Endothelial cell of umbilical vein (primary cell): ENCODE data around the gene XYLT1. TPM values are rescaled to one million over a fixed set of nuclear protein-coding genes. Genes with fewer than 3 reads are reported as not detected.

Experiments used
- BruUV-seq: library from RNA; stranded (reverse); fragments of 400-500 nt; replicated peaks from 2 replicates; lab custom pipeline; 2021; lab: Mats Ljungman, UMichigan
- CTCF ChIA-PET: fragments of 300-600, 350-600 bp; sonication (Branson Sonifier 250); formaldehyde crosslinking; loops from one replicate; lab custom pipeline; 2021; ENCODE audit warnings: antibody characterized with exemption, inconsistent platforms; lab: Charles Lee
- POLR2A ChIA-PET: fragments of 300-600, 350-600 bp; sonication (Branson Sonifier 250); formaldehyde crosslinking; loops from one replicate; lab custom pipeline; 2021; ENCODE audit warnings: antibody characterized with exemption, inconsistent platforms; lab: Charles Lee
- DNase-seq: peaks from one replicate; pipeline ENCODE4 v3.0.0-alpha.2; 2011; ENCODE audit warnings: low read depth, low spot score
- FAIRE-seq: peaks from 2 replicates; lab custom pipeline; 2011; peaks lifted over from hg19 to GRCh38; lab: Jason Lieb, UNC
- H2AFZ ChIP-seq: 2 replicates; pipeline ENCODE4 v1.6.0; 2012; ENCODE audit warnings: low read depth, low read length, control low read depth, inconsistent platforms
- H3K27ac ChIP-seq: 2 replicates; pipeline ENCODE4 v1.5.1; 2011; ENCODE audit warnings: low read depth, mild to moderate bottlenecking, control low read depth, low read length, moderate library complexity; ENCODE audit not compliant: insufficient read depth
- H3K27me3 ChIP-seq, 2 experiments: 2 replicates each; pipeline versions ENCODE4 v1.6.0 to v1.6.1; 2011; ENCODE audit warnings: low read length in 2 of 2, mixed read lengths in 1 of 2; ENCODE audit not compliant: control insufficient read depth in 2 of 2, insufficient read depth in 2 of 2
- H3K36me3 ChIP-seq, 2 experiments: 2 replicates in 1 of 2; 3 replicates in 1 of 2; pipeline ENCODE4 v1.5.1; 2011; ENCODE audit warnings: low read length in 2 of 2, mild to moderate bottlenecking in 1 of 2, moderate library complexity in 1 of 2; ENCODE audit not compliant: control insufficient read depth in 2 of 2, insufficient read depth in 2 of 2; ENCODE audit errors: extremely low read depth in 1 of 2
- H3K4me1 ChIP-seq: 3 replicates; pipeline ENCODE4 v1.5.1; 2011; ENCODE audit warnings: mild to moderate bottlenecking, low read length; ENCODE audit not compliant: control insufficient read depth, insufficient read depth; ENCODE audit errors: extremely low read depth
- H3K4me2 ChIP-seq: 2 replicates; pipeline ENCODE4 v1.6.1; 2011; ENCODE audit warnings: low read length, control low read depth, mixed read lengths; ENCODE audit not compliant: insufficient read depth
- H3K4me3 ChIP-seq, 3 experiments: fragments of 200-600 bp in 1 of 3; sonication (generic), shearing (Covaris generic) in 1 of 3; replicated peaks in 1 of 3; 2 replicates each; pipeline ENCODE4 v1.5.1; 2011 to 2016; ENCODE audit warnings: control low read depth in 3 of 3, low read length in 3 of 3, mild to moderate bottlenecking in 2 of 3, inconsistent platforms in 1 of 3, low read depth in 1 of 3, moderate library complexity in 1 of 3; ENCODE audit not compliant: insufficient read depth in 1 of 3
- H3K79me2 ChIP-seq: 2 replicates; pipeline ENCODE4 v1.6.0; 2012; ENCODE audit warnings: low read length, inconsistent platforms; ENCODE audit not compliant: control insufficient read depth, insufficient read depth
- H3K9ac ChIP-seq: replicated peaks from 2 replicates; pipeline ENCODE3; 2011; ENCODE audit warnings: low read length, control low read depth; ENCODE audit not compliant: insufficient read depth; ENCODE audit errors: extremely low read depth
- H3K9me1 ChIP-seq: replicated peaks from 3 replicates; pipeline ENCODE4 v1.6.0; 2011; ENCODE audit warnings: mild to moderate bottlenecking, low read length; ENCODE audit not compliant: control insufficient read depth, insufficient read depth; ENCODE audit errors: extremely low read depth
- H3K9me3 ChIP-seq: replicated peaks from 2 replicates; pipeline ENCODE4 v1.5.1; 2012; ENCODE audit warnings: low read length, inconsistent platforms; ENCODE audit not compliant: control insufficient read depth, insufficient read depth
- H4K20me1 ChIP-seq: replicated peaks from 2 replicates; pipeline ENCODE3; 2011; ENCODE audit warnings: mild to moderate bottlenecking, low read length; ENCODE audit not compliant: control insufficient read depth, insufficient read depth; ENCODE audit errors: extremely low read depth
- CTCF ChIP-seq, 2 donors: IDR thresholded peaks; 1 replicate in 1 of 2; 2 replicates in 1 of 2; pipeline ENCODE4 v1.5.1; 2011; ENCODE audit warnings: low read length in 2 of 2, mild to moderate bottlenecking in 2 of 2, moderate library complexity in 2 of 2, control low read depth in 1 of 2, inconsistent platforms in 1 of 2, low read depth in 1 of 2; ENCODE audit not compliant: insufficient read depth in 1 of 2; ENCODE audit errors: extremely low read depth in 1 of 2
- EZH2 ChIP-seq: IDR thresholded peaks from 2 replicates; pipeline ENCODE4 v1.6.1; 2012; ENCODE audit warnings: borderline replicate concordance, low read depth, mild to moderate bottlenecking, moderate library complexity, low read length, inconsistent platforms; ENCODE audit not compliant: severe bottlenecking
- FOS ChIP-seq: IDR thresholded peaks from 2 replicates; pipeline ENCODE4 v1.6.1; 2011; ENCODE audit warnings: mild to moderate bottlenecking, low read length, moderate library complexity, borderline replicate concordance; ENCODE audit not compliant: insufficient read depth
- GATA2 ChIP-seq: IDR thresholded peaks from 2 replicates; pipeline ENCODE4 v1.7.0; 2011; ENCODE audit warnings: low read depth, mild to moderate bottlenecking, moderate library complexity, mixed read lengths, low read length; ENCODE audit not compliant: insufficient read length, insufficient read depth
- JUN ChIP-seq: IDR thresholded peaks from 2 replicates; pipeline ENCODE4 v1.6.1; 2011; ENCODE audit warnings: borderline replicate concordance, low read depth; ENCODE audit not compliant: insufficient read length, insufficient read depth
- MAX ChIP-seq: IDR thresholded peaks from 2 replicates; pipeline ENCODE4 v1.6.1; 2011; ENCODE audit not compliant: insufficient read depth, insufficient read length
- MYC ChIP-seq: IDR thresholded peaks from one replicate; pipeline ENCODE4 v1.6.1; 2011; ENCODE audit warnings: mild to moderate bottlenecking, low read depth, low read length
- POLR2A ChIP-seq: IDR thresholded peaks from 2 replicates; pipeline ENCODE4 v1.6.1; 2012; ENCODE audit warnings: low read depth, mild to moderate bottlenecking, control low read depth, low read length
- POLR2AphosphoS5 ChIP-seq: IDR thresholded peaks from 2 replicates; pipeline ENCODE4 v1.6.1; 2012; ENCODE audit warnings: low read depth, mild to moderate bottlenecking, control low read depth, low read length, moderate library complexity; ENCODE audit not compliant: insufficient read depth
- dilution Hi-C: fragments of 300-500 bp; cut with MboI; formaldehyde crosslinking; loops from one replicate; pipeline ENCODE4 v1.15.0; 2019; ENCODE audit warnings: low sequenced_read_pairs; ENCODE audit not compliant: extremely low pct_ligation_motif_present
- intact Hi-C: fragments of 100-400 bp; cut with micrococcal nuclease; formaldehyde crosslinking; loops from one replicate; pipeline ENCODE4 v1.10.0; 2022
- polyA plus RNA-seq, 4 experiments: library from polyadenylated mRNA; depleted of rRNA in 3 of 4; stranded (reverse) in 3 of 4; unstranded in 1 of 4; fragments of >200 nt; gene quantifications; 2 replicates each; pipeline versions ENCODE4 v1.2.1 to v1.2.3, GENCODE V29; 2011 to 2012; ENCODE audit warnings: missing spikeins in 1 of 4
- total RNA-seq: library from RNA; stranded (reverse); gene quantifications from 2 replicates; pipeline ENCODE4 v1.2.3, GENCODE V29; 2021

The XYLT1 gene
- total and polyA plus RNA-seq, 2 donors (not counting 3 experiments of a cell fraction or from before 2014, with no cell fraction given) = 0.63 to 2.9 TPM

- TF ChIP-seq MYC (no peak), MAX (no peak), POLR2A (no peak), FOS (no peak), CTCF (IDR thresholded peaks at IDR 0.05; ENCODE audit: extremely low read depth in 1 of 2, insufficient read depth in 1 of 2, low read depth in 1 of 2, low read length in 2 of 2) (no peak), EZH2 (no peak), POLR2AphosphoS5 (no peak), GATA2 (no peak), JUN (no peak)
- no peak overlapping the region for H3K9ac ChIP-seq
- H3K4me2 ChIP-seq = no peak overlapping the region
- POLR2A ChIA-PET = no interaction called here
- H3K4me1 ChIP-seq = peaks cover 24% of the 10 kb centered on the region
- no peaks in the 10 kb centered on the region for H4K20me1 ChIP-seq
- H3K9me3 ChIP-seq = no peaks in the 10 kb centered on the region
- no peaks in the 10 kb centered on the region for H3K79me2 ChIP-seq
- no peaks in the 10 kb centered on the region for H3K36me3 ChIP-seq
- CTCF ChIA-PET = no interaction called here
- H3K9me1 ChIP-seq = no peaks in the 10 kb centered on the region
- no peak overlapping the region for H2AFZ ChIP-seq
- no peak overlapping the region for H3K4me3 ChIP-seq
- H3K27ac ChIP-seq = no peak overlapping the region
- BruUV-seq = no TSS peak
- H3K27me3 ChIP-seq = no peaks in the 10 kb centered on the region
- intact Hi-C loops (no loop called here), dilution Hi-C loops (no loop called here)
- DNase-seq (no peak), FAIRE-seq (no peak)
Observed at GRCh38 chr16:17360693-17361122, 110.1 kb downstream of the XYLT1 start.
